Spleen (tissue), 7 donors: ENCODE results near the gene LINC01488.

ENCODE experiments used
- CTCF ChIP-seq, 11 experiments: fragments of 200-600 bp in 7 of 11; fragments of 450-650 bp in 4 of 11; sonication (generic) in 4 of 11; IDR thresholded peaks in 8 of 11; conservative IDR thresholded peaks in 3 of 11; 1 replicate in 7 of 11; 2 replicates in 4 of 11; pipeline versions ENCODE4 v1.4.0 to v1.8.0; 2016 to 2021; ENCODE audit warnings: antibody characterized with exemption in 11 of 11, inconsistent platforms in 4 of 11, mild to moderate bottlenecking in 1 of 11
- POLR2A ChIP-seq, 3 donors: fragments of 450-650 bp; IDR thresholded peaks; one replicate each; pipeline ENCODE4 v1.5.1; 2017; ENCODE audit warnings: antibody characterized with exemption in 3 of 3, mild to moderate bottlenecking in 1 of 3
- donor health status: DM: no; HTN: no; CAD: no; lungs with moderate emphysema.
- donor health status: DM: no; HTN: no; CAD: no.
- donor health status: DM: no; HTN: no; CAD: no.

- TF ChIP-seq CTCF (IDR thresholded peaks at IDR 0.05 in 8 of 11, conservative IDR thresholded peaks at IDR 0.05 in 3 of 11) (no peak), POLR2A (IDR thresholded peaks at IDR 0.05) (no peak)
Observed at GRCh38 chr11:69498614-69499175, 17.2 kb downstream of the LINC01488 start.
